HepG2 (cell line): ENCODE results near the gene DNAJC11. TPM values are rescaled to one million over a fixed set of nuclear protein-coding genes. Genes with fewer than 3 reads are reported as not detected.

Experiments
- ATAC-seq: fragments of 200-7000 bp; cut with Tn5 transposase; 3 replicates; pipeline ENCODE4 v1.9.1; 2020; ENCODE audit warnings: mild to moderate bottlenecking, moderate library complexity
- BruUV-seq: library from RNA; stranded (reverse); fragments of 400-500 nt; replicated peaks from 2 replicates; lab custom pipeline; 2021; lab: Mats Ljungman, UMichigan
- CTCF ChIA-PET: fragments of 300-600 bp; formaldehyde crosslinking; extraction: SDS; loops from one replicate; lab custom pipeline; 2021; ENCODE audit warnings: low total read pairs, inconsistent platforms, low intra/inter-chr PET ratio; lab: Yijun Ruan, JAX
- POLR2A ChIA-PET: fragments of 350-600 bp; sonication (Branson Sonifier 250); formaldehyde crosslinking; loops from one replicate; lab custom pipeline; 2020; ENCODE audit warnings: antibody characterized with exemption, inconsistent platforms; lab: Yijun Ruan, JAX
- DNase-seq: peaks from one replicate; pipeline ENCODE4 v3.0.0-alpha.2; 2015; ENCODE audit warnings: low spot score
- FAIRE-seq: peaks from 3 replicates; lab custom pipeline; 2011; peaks lifted over from hg19 to GRCh38; lab: Jason Lieb, UNC
- H2AFZ ChIP-seq: one replicate; pipeline ENCODE4 v1.6.1; 2011; ENCODE audit warnings: low read length, inconsistent platforms
- H3K27ac ChIP-seq: fragments of 300-600 bp; 3 replicates; pipeline ENCODE4 v1.8.0; 2011; ENCODE audit warnings: mixed run types, mild to moderate bottlenecking, mixed read lengths, low read length, inconsistent platforms; ENCODE audit not compliant: insufficient read depth; ENCODE audit errors: extremely low read length
- H3K27me3 ChIP-seq, 2 experiments: fragments of 200-600 bp in 1 of 2; 2 replicates in 1 of 2; 3 replicates in 1 of 2; pipeline versions ENCODE4 v1.6.0 to v1.8.0; 2011; ENCODE audit warnings: low read length in 2 of 2, mild to moderate bottlenecking in 2 of 2, moderate library complexity in 2 of 2, inconsistent platforms in 1 of 2; ENCODE audit not compliant: insufficient read depth in 2 of 2, control insufficient read depth in 1 of 2
- H3K36me3 ChIP-seq, 2 experiments: fragments of 200-600 bp in 1 of 2; replicated peaks in 1 of 2; 2 replicates in 1 of 2; 3 replicates in 1 of 2; pipeline versions ENCODE4 v1.5.1 to v1.8.0; 2011; ENCODE audit warnings: low read length in 2 of 2, inconsistent platforms in 1 of 2; ENCODE audit not compliant: insufficient read depth in 2 of 2, control insufficient read depth in 1 of 2
- H3K4me1 ChIP-seq: 2 replicates; pipeline ENCODE4 v1.5.1; 2012; ENCODE audit warnings: low read length, inconsistent platforms; ENCODE audit not compliant: insufficient read depth
- H3K4me2 ChIP-seq: 2 replicates; pipeline ENCODE4 v1.6.0; 2011; ENCODE audit warnings: low read depth, low read length, inconsistent platforms
- H3K4me3 ChIP-seq, 3 experiments: fragments of 200-600 bp in 1 of 3; sonication (generic), shearing (Covaris generic) in 1 of 3; replicated peaks in 1 of 3; 2 replicates each; pipeline ENCODE4 v1.5.1; 2011 to 2016; ENCODE audit warnings: low read length in 3 of 3, inconsistent platforms in 2 of 3, low read depth in 2 of 3, mild to moderate bottlenecking in 2 of 3, control low read depth in 1 of 3, mixed read lengths in 1 of 3; ENCODE audit not compliant: insufficient read depth in 1 of 3
- H3K79me2 ChIP-seq: one replicate; pipeline ENCODE4 v1.6.1; 2011; ENCODE audit warnings: low read length, inconsistent platforms; ENCODE audit not compliant: insufficient read depth
- H3K9ac ChIP-seq: 2 replicates; pipeline ENCODE4 v1.6.0; 2011; ENCODE audit warnings: mild to moderate bottlenecking, low read depth, low read length, inconsistent platforms; ENCODE audit not compliant: insufficient read depth
- H3K9me3 ChIP-seq: 2 replicates; pipeline ENCODE4 v1.5.1; 2012; ENCODE audit warnings: mild to moderate bottlenecking, low read length
- H4K20me1 ChIP-seq: 2 replicates; pipeline ENCODE4 v1.6.0; 2011; ENCODE audit warnings: inconsistent platforms, mild to moderate bottlenecking, low read length, moderate library complexity; ENCODE audit not compliant: insufficient read depth
- CC2D1A ChIP-seq: sonication (generic); formaldehyde crosslinking; IDR thresholded peaks from 2 replicates; pipeline ENCODE4 v1.8.1; 2023; ENCODE audit warnings: mild to moderate bottlenecking, missing genetic modification reagents
- HNF1B ChIP-seq: sonication (generic); formaldehyde crosslinking; IDR thresholded peaks from 2 replicates; pipeline ENCODE4 v1.5.1; 2020; ENCODE audit warnings: mild to moderate bottlenecking, moderate library complexity, missing genetic modification reagents
- THRA ChIP-seq: sonication (generic); formaldehyde crosslinking; IDR thresholded peaks from 2 replicates; pipeline ENCODE4 v1.4.0; 2020; ENCODE audit warnings: missing genetic modification reagents, borderline replicate concordance
- ZNF12 ChIP-seq: sonication (generic); formaldehyde crosslinking; IDR thresholded peaks from 2 replicates; pipeline ENCODE4 v1.5.0; 2020; ENCODE audit warnings: missing genetic modification reagents
- ZNF207 ChIP-seq: fragments of 450-650 bp; IDR thresholded peaks from 2 replicates; pipeline ENCODE4 v1.6.1; 2016; ENCODE audit warnings: antibody characterized with exemption, borderline replicate concordance
- ZNF614 ChIP-seq: IDR thresholded peaks from 2 replicates; pipeline ENCODE4 v1.6.1; 2018; ENCODE audit warnings: missing biosample characterization, missing genetic modification reagents, inconsistent platforms, borderline replicate concordance
- ZNF691 ChIP-seq: sonication (generic); formaldehyde crosslinking; IDR thresholded peaks from 2 replicates; pipeline ENCODE4 v1.4.0; 2020; ENCODE audit warnings: missing genetic modification reagents, low read depth, mild to moderate bottlenecking, borderline replicate concordance
- ZNF720 ChIP-seq: sonication (generic); formaldehyde crosslinking; IDR thresholded peaks from 2 replicates; pipeline ENCODE4 v1.4.0; 2020; ENCODE audit warnings: missing genetic modification reagents
- ZNF792 ChIP-seq: IDR thresholded peaks from 2 replicates; pipeline ENCODE4 v1.6.1; 2016
- WGBS: methylation state at CpG from one replicate; pipeline ENCODE4 v1.1.6; 2017; ENCODE audit warnings: low lambda C conversion rate; 5-methylcytosine and 5-hydroxymethylcytosine counted together
- in situ Hi-C: cut with HindIII; loops from 2 replicates; pipeline ENCODE4 v1.10.0; 2017; ENCODE audit warnings: low pct_unique_long_range_greater_than_20kb; ENCODE audit not compliant: extremely low pct_ligation_motif_present
- intact Hi-C: fragments of 100-400 bp; cut with micrococcal nuclease; formaldehyde crosslinking; loops from one replicate; pipeline ENCODE4 v1.10.0; 2022; ENCODE audit not compliant: unreplicated experiment
- polyA plus RNA-seq, 8 experiments: library from polyadenylated mRNA; depleted of rRNA in 3 of 8; stranded (reverse) in 7 of 8; unstranded in 1 of 8; fragments of >200 nt; fragmentation: Illumina TruSeq in 4 of 8; extraction: Trizol in 4 of 8; gene quantifications; 2 replicates each; pipeline versions ENCODE4 v1.2.1 to v1.2.3, GENCODE V29; 2011 to 2016; ENCODE audit warnings: low read depth in 4 of 8, missing spikeins in 1 of 8, mixed read lengths in 1 of 8; ENCODE audit not compliant: insufficient read depth in 1 of 8
- total RNA-seq, 5 experiments: library from RNA; depleted of rRNA; stranded (reverse); fragments of >200 nt; fragmentation: Illumina TruSeq; extraction: Trizol; gene quantifications; 2 replicates each; pipeline ENCODE4 v1.2.3, GENCODE V29; 2016; ENCODE audit warnings: low read depth in 1 of 5
- TF ChIP-seq, protein P1 (sequence below): sonication (generic); formaldehyde crosslinking; IDR thresholded peaks from 2 replicates; pipeline ENCODE4 v1.5.1; 2020; ENCODE audit warnings: mild to moderate bottlenecking, missing genetic modification reagents, moderate library complexity

Gene DNAJC11
- total and polyA plus RNA-seq, 2 of the 13 experiments (the other 11 are each of a cell fraction or from before 2014, with no cell fraction given): 25.1 to 47.6 TPM

- Histone ChIP-seq H4K20me1 (peaks cover 8% of the 10 kb centered on the region; the same call in 1 of the 2 replicates), H3K9ac (no peak overlapping the region), H3K4me2 (no peak overlapping the region), H3K79me2 (no peaks in the 10 kb centered on the region), H3K4me3 (no peak overlapping the region), H2AFZ (no peak overlapping the region), H3K36me3 (peaks cover 39 to 81% of the 10 kb centered on the region in 2 experiments; a peak in 4 of 5 replicates), H3K9me3 (no peaks in the 10 kb centered on the region), H3K27ac (no peak overlapping the region), H3K4me1 (no peaks in the 10 kb centered on the region)
- intact Hi-C loops: no loop called here
- POLR2A ChIA-PET: no interaction called here
- 97% methylated on average over 14 of the region's 16 CpGs for WGBS
- DNase-seq: no peak
- no peak for TF ChIP-seq ZNF12
- TF ChIP-seq HNF1B (CRISPR knock-in tag): no peak
- TF ChIP-seq ZNF720 (CRISPR knock-in tag): no peak
- no peak for TF ChIP-seq ZNF207
- no peak for TF ChIP-seq ZNF691 (CRISPR knock-in tag)
- TF ChIP-seq CC2D1A: no peak
- TF ChIP-seq THRA (CRISPR knock-in tag): no peak
- no peak for TF ChIP-seq ZNF614 (CRISPR knock-in tag)
- TF ChIP-seq ZNF792: no peak
- TF ChIP-seq, protein P1, sequence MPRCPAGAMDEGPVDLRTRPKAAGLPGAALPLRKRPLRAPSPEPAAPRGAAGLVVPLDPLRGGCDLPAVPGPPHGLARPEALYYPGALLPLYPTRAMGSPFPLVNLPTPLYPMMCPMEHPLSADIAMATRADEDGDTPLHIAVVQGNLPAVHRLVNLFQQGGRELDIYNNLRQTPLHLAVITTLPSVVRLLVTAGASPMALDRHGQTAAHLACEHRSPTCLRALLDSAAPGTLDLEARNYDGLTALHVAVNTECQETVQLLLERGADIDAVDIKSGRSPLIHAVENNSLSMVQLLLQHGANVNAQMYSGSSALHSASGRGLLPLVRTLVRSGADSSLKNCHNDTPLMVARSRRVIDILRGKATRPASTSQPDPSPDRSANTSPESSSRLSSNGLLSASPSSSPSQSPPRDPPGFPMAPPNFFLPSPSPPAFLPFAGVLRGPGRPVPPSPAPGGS: no peak
- TF ChIP-seq, all 625 proteins: peak for 0
- FAIRE-seq (no peak), ATAC-seq (no peak)
- in situ Hi-C loops: no loop called here
- BruUV-seq: no TSS peak
- H3K27me3 ChIP-seq: no peaks in the 10 kb centered on the region
- CTCF ChIA-PET: no interaction called here
Observed at GRCh38 chr1:6635910-6636760, 65.5 kb downstream of the DNAJC11 start.
